Measurements from ENCODE around the gene KCNK4.

DNA sequence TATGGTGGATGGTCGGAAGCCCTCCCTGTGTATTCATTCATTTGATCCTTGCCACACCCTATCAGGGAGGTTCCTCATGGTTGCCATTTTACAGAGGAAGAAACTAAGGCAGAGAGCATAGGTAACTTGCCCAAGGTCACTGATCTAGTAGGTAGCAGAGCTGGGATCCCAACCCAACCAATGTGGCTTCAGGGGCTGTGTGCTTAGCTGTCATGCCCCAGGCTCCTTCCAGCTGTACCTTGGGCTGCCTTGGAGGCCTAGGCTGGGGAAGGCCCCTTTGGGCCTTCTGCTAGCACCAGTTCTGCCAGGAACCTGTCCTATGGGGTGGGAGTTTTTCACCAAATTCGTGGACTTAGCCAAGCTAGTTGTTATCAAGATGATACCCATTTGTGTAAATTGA, 15.3 kb upstream of the KCNK4 start:
- TF ChIP-seq POLR2AphosphoS5 (IDR thresholded peaks at IDR 0.05; ENCODE audit: borderline replicate concordance, low read depth, low read length), result no peak
- TF ChIP-seq EZH2 (IDR thresholded peaks at IDR 0.05), result no peak
- no peak for TF ChIP-seq FOXP2 (optimal IDR thresholded peaks at IDR 0.05; ENCODE audit: control extremely low read depth, extremely low read length, insufficient read depth)

Measured in SK-N-MC (cell line).